Body of pancreas (tissue), 4 donors: ENCODE measurements around the gene RTL10. TPM values are rescaled to one million over a fixed set of nuclear protein-coding genes. Genes with fewer than 3 reads are reported as not detected.
A peak's percentile ranks its signal among the peaks of the same experiment; 100 is the strongest.

Source experiments
- ATAC-seq: fragments of 150-250 bp; one replicate; pipeline ENCODE4 v1.9.1; 2016
- DNase-seq, 4 donors: peaks; one replicate each; pipeline ENCODE4 v3.0.0-alpha.2; 2019
- H3K27ac ChIP-seq, 4 donors: fragments of 200-600 bp; sonication (generic); 1 replicate in 3 of 4; 2 replicates in 1 of 4; pipeline versions ENCODE4 v1.5.1 to v1.6.1; 2016 to 2019; ENCODE audit warnings: mild to moderate bottlenecking in 1 of 4, mixed read lengths in 1 of 4, moderate library complexity in 1 of 4
- H3K27me3 ChIP-seq, 2 donors: fragments of 200-600 bp; sonication (generic); one replicate each; pipeline ENCODE4 v1.6.0; 2016; ENCODE audit warnings: mild to moderate bottlenecking in 1 of 2
- H3K36me3 ChIP-seq, 2 donors: fragments of 200-600 bp; sonication (generic); replicated peaks in 1 of 2; 2 replicates each; pipeline ENCODE4 v1.5.1; 2016; ENCODE audit warnings: low read depth in 2 of 2; ENCODE audit not compliant: insufficient read depth in 1 of 2
- H3K4me1 ChIP-seq: fragments of 200-600 bp; sonication (generic); one replicate; pipeline ENCODE4 v1.6.0; 2016
- H3K4me3 ChIP-seq, 2 donors: fragments of 200-600 bp; sonication (generic); 1 replicate in 1 of 2; 2 replicates in 1 of 2; pipeline ENCODE4 v1.5.1; 2016 to 2019
- H3K9me3 ChIP-seq, 3 donors: fragments of 200-600 bp; sonication (generic); 1 replicate in 2 of 3; 2 replicates in 1 of 3; pipeline ENCODE4 v1.5.1; 2016
- POLR2A ChIP-seq, 3 donors: fragments of 450-650 bp; IDR thresholded peaks; one replicate each; pipeline ENCODE4 v1.6.1; 2016; ENCODE audit warnings: antibody characterized with exemption in 3 of 3, mild to moderate bottlenecking in 2 of 3
- WGBS, 2 donors: methylation state at CpG; one replicate each; pipeline ENCODE4 v1.1.5; 2017; 5-methylcytosine and 5-hydroxymethylcytosine counted together
- intact Hi-C: fragments of 100-400 bp; cut with DNase I; formaldehyde crosslinking; loops from one replicate; pipeline ENCODE4 v1.15.1; 2023
- total RNA-seq, 2 donors: library from RNA; depleted of rRNA; stranded (reverse); fragments of >200 nt; gene quantifications; one replicate each; pipeline ENCODE4 v1.1.0, GENCODE V29; 2016
- TF ChIP-seq, protein P1 (sequence below), 7 experiments: fragments of 450-650 bp in 4 of 7; fragments of 200-600 bp in 3 of 7; sonication (generic) in 3 of 7; IDR thresholded peaks; one replicate each; pipeline ENCODE4 v1.5.1; 2016 to 2019; ENCODE audit warnings: antibody characterized with exemption in 7 of 7

Gene RTL10
- total RNA-seq, 2 donors from 2014 or later, result 10.2 to 14.8 TPM

DNA sequence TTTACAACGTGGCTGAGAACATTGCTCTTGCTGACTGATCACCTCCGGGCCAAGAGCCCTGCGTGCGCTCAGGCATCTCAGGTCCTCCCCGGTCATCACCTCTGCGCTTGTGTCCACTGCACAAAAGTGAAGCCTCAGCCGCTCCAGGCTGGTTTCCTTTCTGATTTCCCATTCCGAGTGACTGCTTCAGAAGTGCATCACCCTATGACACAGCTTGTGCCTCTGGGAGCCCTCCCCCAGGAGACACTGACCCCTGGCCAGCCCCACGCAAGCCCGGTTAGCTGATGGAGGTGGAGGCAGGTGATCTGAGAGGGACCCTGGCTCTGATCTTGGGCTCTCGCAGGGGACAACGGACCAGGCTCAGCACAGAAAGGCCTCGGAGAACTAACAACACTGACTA is 38.3 kb upstream of the RTL10 start:
- H3K27ac ChIP-seq, result no peak overlapping the region
- no peak overlapping the region for H3K4me3 ChIP-seq
- H3K9me3 ChIP-seq, result no peaks in the 10 kb centered on the region
- intact Hi-C loops, result no loop called here
- TF ChIP-seq POLR2A (IDR thresholded peaks at IDR 0.05), result no peak
- TF ChIP-seq, protein P1, sequence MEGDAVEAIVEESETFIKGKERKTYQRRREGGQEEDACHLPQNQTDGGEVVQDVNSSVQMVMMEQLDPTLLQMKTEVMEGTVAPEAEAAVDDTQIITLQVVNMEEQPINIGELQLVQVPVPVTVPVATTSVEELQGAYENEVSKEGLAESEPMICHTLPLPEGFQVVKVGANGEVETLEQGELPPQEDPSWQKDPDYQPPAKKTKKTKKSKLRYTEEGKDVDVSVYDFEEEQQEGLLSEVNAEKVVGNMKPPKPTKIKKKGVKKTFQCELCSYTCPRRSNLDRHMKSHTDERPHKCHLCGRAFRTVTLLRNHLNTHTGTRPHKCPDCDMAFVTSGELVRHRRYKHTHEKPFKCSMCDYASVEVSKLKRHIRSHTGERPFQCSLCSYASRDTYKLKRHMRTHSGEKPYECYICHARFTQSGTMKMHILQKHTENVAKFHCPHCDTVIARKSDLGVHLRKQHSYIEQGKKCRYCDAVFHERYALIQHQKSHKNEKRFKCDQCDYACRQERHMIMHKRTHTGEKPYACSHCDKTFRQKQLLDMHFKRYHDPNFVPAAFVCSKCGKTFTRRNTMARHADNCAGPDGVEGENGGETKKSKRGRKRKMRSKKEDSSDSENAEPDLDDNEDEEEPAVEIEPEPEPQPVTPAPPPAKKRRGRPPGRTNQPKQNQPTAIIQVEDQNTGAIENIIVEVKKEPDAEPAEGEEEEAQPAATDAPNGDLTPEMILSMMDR (IDR thresholded peaks at IDR 0.05), result no peak
- ATAC-seq (no peak), DNase-seq (no peak)
- H3K4me1 ChIP-seq, result no peaks in the 10 kb centered on the region
- peaks cover 0 to 1% of the 10 kb centered on the region in 2 donors for H3K36me3 ChIP-seq
- WGBS, 2 donors, result 82 to 89% methylated on average over 13 of the region's 13 CpGs
- no peaks in the 10 kb centered on the region for H3K27me3 ChIP-seq

DNA sequence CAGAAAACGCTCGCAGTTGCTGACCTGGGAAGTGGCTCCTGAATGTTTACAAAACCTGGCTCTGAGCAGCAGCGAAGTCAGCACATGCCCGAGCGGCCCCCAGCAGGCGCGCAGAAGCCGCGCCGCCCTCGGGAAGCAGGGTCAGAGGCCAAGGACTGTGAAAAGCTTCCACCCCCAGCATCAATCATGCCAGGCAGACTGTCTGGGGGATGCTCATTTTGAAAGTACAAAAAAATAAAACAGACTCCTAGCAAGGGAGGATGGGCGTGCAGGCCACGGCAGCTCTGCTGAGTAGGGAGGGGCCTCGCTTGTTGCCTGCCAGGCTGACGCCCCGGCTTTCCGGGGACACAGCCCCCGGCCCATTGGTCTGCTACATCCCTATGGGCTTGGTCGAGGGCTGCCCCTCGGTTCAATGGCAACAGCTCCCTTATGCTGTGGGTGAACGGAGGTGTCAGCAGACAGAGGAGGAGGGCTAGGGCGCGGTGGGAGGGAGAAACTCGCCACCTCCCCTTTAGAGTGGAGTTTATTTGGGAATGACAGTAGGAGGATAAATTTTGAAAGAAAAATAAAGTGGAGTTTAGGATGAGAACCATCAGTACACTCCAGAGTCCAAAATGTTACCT is 37.7 kb upstream of the RTL10 start:
- Histone ChIP-seq H3K27me3 (no peaks in the 10 kb centered on the region), H3K9me3 (no peaks in the 10 kb centered on the region), H3K36me3 (peaks cover 0 to 1% of the 10 kb centered on the region in 2 donors), H3K4me1 (no peaks in the 10 kb centered on the region), H3K4me3 (no peak overlapping the region), H3K27ac (peak overlapping the region in 1 of 4 donors; percentile 29)
- intact Hi-C loops, result no loop called here
- DNase-seq (no peak), ATAC-seq (no peak)
- WGBS, 2 donors, result 70 to 73% methylated on average over 23 to 24 of the region's 24 CpGs
- TF ChIP-seq POLR2A (IDR thresholded peaks at IDR 0.05), result no peak
- TF ChIP-seq, protein P1 (IDR thresholded peaks at IDR 0.05), result no peak

DNA sequence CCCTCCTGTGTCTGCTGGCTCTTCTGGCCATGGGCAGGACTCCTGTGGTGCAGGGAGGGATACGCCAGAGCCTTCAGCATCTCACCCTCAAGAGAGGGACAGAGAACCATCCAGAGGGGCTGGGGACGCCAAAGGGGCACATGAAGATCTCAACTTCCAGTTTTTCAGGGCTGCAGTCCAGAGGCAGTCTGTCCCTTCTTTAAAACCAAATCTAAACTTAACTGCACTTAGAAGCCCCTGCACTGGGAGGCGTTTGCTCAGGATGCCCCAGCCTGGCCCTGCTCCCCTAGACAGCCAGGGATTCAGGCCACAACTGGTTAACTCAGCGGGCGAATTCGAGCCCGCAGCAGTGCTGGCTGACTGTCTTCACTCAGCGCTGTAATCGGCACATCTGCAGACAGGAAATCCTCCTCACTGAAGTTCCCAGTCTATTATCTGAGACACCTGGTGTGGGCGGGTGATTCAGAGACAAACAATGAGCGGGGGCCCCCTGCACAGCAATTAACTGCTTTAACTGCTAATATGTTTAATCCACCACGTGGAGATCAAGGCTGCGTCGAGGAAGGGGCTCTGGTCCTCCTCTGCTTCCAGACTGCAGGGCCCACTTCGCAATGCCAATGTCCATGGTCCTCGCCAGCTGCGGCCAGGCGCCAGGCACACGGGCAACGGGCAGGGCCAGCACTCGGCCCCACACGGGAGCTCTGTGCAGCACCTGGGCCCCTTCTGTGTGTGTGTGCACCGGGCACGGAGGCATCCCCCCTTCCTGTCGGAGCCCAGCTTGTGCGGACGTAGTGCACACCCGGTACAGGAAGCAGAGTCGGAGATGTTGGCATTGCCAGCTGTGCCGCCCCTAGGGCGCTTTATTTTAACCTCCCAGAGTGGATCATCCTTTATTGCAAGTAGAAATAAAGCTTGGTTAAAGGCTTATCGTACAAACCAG is 36.9 kb upstream of the RTL10 start:
- WGBS, 2 donors, result 53 to 60% methylated on average over 9 to 32 of the region's 32 CpGs
- TF ChIP-seq POLR2A (IDR thresholded peaks at IDR 0.05), result no peak
- TF ChIP-seq, protein P1 (IDR thresholded peaks at IDR 0.05), result no peak
- Histone ChIP-seq H3K9me3 (no peaks in the 10 kb centered on the region), H3K27ac (peak overlapping the region in 1 of 4 donors; percentile 29), H3K4me3 (no peak overlapping the region), H3K4me1 (no peaks in the 10 kb centered on the region), H3K27me3 (no peaks in the 10 kb centered on the region), H3K36me3 (peaks cover 0 to 1% of the 10 kb centered on the region in 2 donors)
- intact Hi-C loops, result no loop called here
- DNase-seq (peak in 1 of 4 donors; percentile 25), ATAC-seq (no peak)

DNA sequence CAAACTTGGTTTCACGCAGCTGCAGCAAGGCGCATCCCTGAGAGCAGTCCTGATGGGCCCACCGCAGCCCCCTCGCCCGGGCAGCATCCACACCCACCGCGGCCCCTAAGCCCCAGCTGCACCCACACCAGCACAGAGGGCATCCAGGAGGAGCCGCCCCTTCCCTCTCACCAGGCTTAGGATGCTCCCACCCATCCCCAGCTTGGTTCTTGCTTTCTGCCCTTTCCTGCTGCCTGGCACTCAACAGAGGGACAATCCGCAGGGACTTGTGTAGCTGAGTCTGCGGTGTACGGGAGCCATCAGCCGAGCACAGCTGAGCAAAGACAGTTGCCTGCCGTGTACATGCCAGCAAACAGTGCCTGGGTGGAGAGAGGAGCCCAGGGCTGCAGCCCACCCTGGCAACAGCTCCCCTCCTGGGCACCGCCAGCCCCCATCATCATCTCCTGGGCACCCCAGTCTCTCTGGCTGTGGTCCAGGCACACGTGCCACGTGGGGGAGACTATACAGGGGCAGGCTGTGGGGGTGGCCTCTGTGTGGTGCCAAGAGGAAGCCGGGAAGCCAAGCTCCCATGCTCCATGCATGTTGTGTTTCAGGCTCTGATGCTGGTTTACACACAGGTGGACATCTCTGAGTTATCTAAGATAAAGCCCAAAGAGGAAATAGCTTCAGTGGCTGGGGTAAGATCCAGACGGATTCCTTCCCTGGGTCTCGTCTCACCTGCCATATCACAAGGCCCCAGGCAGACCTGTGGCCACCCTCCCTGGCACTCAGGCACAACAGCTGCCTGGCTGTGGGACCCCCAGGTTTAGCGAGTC is 36.0 kb upstream of the RTL10 start:
- H3K4me1 ChIP-seq, result no peaks in the 10 kb centered on the region
- H3K4me3 ChIP-seq, result no peak overlapping the region
- 76 to 87% methylated on average over 4 to 18 of the region's 20 CpGs for WGBS, 2 donors
- H3K9me3 ChIP-seq, result no peaks in the 10 kb centered on the region
- DNase-seq, result no peak
- peaks cover 0 to 1% of the 10 kb centered on the region in 2 donors for H3K36me3 ChIP-seq
- intact Hi-C loops, result no loop called here
- no peak for TF ChIP-seq POLR2A (IDR thresholded peaks at IDR 0.05)
- TF ChIP-seq, protein P1 (IDR thresholded peaks at IDR 0.05), result no peak
- no peak overlapping the region for H3K27ac ChIP-seq
- ATAC-seq, result no peak
- H3K27me3 ChIP-seq, result no peaks in the 10 kb centered on the region
